ENCODE measurements around the gene TANGO2.

DNA sequence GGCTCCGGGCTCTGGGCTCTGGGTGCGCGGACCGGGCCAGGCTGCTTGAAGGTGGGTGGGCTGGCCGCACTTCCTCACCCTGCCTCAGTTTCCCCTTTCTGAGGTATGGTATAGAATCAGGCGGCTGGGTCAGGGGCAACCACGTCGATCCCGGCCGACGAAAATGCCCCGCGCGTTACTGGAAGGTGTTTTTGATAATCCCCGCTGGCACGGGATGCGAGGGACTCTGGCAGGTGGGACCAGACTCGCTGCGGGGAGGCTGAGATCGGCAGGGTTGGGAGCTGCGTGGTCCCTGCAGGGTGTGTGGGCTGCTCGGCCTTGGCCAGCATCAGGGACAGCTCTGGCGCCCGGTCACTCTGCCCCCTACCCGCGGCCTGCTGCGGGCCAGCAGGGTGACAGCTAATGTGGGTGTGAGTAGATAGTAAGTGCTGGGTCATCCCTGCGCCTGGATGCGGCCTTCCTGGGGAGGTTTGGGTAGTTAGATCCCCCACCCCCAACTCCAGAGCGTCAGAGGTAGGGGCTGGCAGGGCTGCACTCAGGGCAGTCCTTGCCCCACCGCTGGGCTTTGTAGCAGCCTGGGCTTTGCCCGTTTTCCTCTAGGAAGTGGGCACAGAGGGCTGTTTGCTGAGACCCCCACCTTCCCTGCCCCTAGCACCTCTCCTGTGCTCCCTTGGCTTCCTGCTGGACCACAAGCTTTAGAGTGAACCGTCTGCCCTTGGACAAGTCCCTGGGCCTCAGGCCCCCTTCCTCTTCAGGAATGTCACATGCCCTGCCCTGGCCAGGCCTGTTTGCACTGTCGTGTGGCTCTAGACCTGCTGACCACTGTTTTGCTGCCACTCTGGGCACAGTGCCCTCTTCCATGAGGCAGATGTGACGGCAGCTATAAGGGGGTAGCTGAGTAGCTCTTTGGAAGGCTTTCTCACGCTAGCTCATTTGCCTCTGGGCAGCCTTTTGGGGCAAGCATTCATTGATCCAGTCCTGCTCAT lies 579 bp downstream of the TANGO2 start:
- TF ChIP-seq, protein P1, sequence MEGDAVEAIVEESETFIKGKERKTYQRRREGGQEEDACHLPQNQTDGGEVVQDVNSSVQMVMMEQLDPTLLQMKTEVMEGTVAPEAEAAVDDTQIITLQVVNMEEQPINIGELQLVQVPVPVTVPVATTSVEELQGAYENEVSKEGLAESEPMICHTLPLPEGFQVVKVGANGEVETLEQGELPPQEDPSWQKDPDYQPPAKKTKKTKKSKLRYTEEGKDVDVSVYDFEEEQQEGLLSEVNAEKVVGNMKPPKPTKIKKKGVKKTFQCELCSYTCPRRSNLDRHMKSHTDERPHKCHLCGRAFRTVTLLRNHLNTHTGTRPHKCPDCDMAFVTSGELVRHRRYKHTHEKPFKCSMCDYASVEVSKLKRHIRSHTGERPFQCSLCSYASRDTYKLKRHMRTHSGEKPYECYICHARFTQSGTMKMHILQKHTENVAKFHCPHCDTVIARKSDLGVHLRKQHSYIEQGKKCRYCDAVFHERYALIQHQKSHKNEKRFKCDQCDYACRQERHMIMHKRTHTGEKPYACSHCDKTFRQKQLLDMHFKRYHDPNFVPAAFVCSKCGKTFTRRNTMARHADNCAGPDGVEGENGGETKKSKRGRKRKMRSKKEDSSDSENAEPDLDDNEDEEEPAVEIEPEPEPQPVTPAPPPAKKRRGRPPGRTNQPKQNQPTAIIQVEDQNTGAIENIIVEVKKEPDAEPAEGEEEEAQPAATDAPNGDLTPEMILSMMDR (IDR thresholded peaks at IDR 0.05) = no peak
- TF ChIP-seq POLR2A (IDR thresholded peaks at IDR 0.05) = no peak

Measured in lower leg skin (tissue), 3 donors.